HepG2 (cell line): ENCODE results near the gene RAD18. TPM values are rescaled to one million over a fixed set of nuclear protein-coding genes. Genes with fewer than 3 reads are reported as not detected.

Experiments
- ATAC-seq: fragments of 200-7000 bp; cut with Tn5 transposase; 3 replicates; pipeline ENCODE4 v1.9.1; 2020; ENCODE audit warnings: mild to moderate bottlenecking, moderate library complexity
- BruUV-seq: library from RNA; stranded (reverse); fragments of 400-500 nt; replicated peaks from 2 replicates; lab custom pipeline; 2021; lab: Mats Ljungman, UMichigan
- CTCF ChIA-PET: fragments of 300-600 bp; formaldehyde crosslinking; extraction: SDS; loops from one replicate; lab custom pipeline; 2021; ENCODE audit warnings: low total read pairs, inconsistent platforms, low intra/inter-chr PET ratio; lab: Yijun Ruan, JAX
- POLR2A ChIA-PET: fragments of 350-600 bp; sonication (Branson Sonifier 250); formaldehyde crosslinking; loops from one replicate; lab custom pipeline; 2020; ENCODE audit warnings: antibody characterized with exemption, inconsistent platforms; lab: Yijun Ruan, JAX
- DNase-seq: peaks from one replicate; pipeline ENCODE4 v3.0.0-alpha.2; 2015; ENCODE audit warnings: low spot score
- FAIRE-seq: peaks from 3 replicates; lab custom pipeline; 2011; peaks lifted over from hg19 to GRCh38; lab: Jason Lieb, UNC
- H2AFZ ChIP-seq: one replicate; pipeline ENCODE4 v1.6.1; 2011; ENCODE audit warnings: low read length, inconsistent platforms
- H3K27ac ChIP-seq: fragments of 300-600 bp; 3 replicates; pipeline ENCODE4 v1.8.0; 2011; ENCODE audit warnings: mixed run types, mild to moderate bottlenecking, mixed read lengths, low read length, inconsistent platforms; ENCODE audit not compliant: insufficient read depth; ENCODE audit errors: extremely low read length
- H3K27me3 ChIP-seq, 2 experiments: fragments of 200-600 bp in 1 of 2; 2 replicates in 1 of 2; 3 replicates in 1 of 2; pipeline versions ENCODE4 v1.6.0 to v1.8.0; 2011; ENCODE audit warnings: low read length in 2 of 2, mild to moderate bottlenecking in 2 of 2, moderate library complexity in 2 of 2, inconsistent platforms in 1 of 2; ENCODE audit not compliant: insufficient read depth in 2 of 2, control insufficient read depth in 1 of 2
- H3K36me3 ChIP-seq, 2 experiments: fragments of 200-600 bp in 1 of 2; replicated peaks in 1 of 2; 2 replicates in 1 of 2; 3 replicates in 1 of 2; pipeline versions ENCODE4 v1.5.1 to v1.8.0; 2011; ENCODE audit warnings: low read length in 2 of 2, inconsistent platforms in 1 of 2; ENCODE audit not compliant: insufficient read depth in 2 of 2, control insufficient read depth in 1 of 2
- H3K4me1 ChIP-seq: 2 replicates; pipeline ENCODE4 v1.5.1; 2012; ENCODE audit warnings: low read length, inconsistent platforms; ENCODE audit not compliant: insufficient read depth
- H3K4me2 ChIP-seq: 2 replicates; pipeline ENCODE4 v1.6.0; 2011; ENCODE audit warnings: low read depth, low read length, inconsistent platforms
- H3K4me3 ChIP-seq, 3 experiments: fragments of 200-600 bp in 1 of 3; sonication (generic), shearing (Covaris generic) in 1 of 3; replicated peaks in 1 of 3; 2 replicates each; pipeline ENCODE4 v1.5.1; 2011 to 2016; ENCODE audit warnings: low read length in 3 of 3, inconsistent platforms in 2 of 3, low read depth in 2 of 3, mild to moderate bottlenecking in 2 of 3, control low read depth in 1 of 3, mixed read lengths in 1 of 3; ENCODE audit not compliant: insufficient read depth in 1 of 3
- H3K79me2 ChIP-seq: one replicate; pipeline ENCODE4 v1.6.1; 2011; ENCODE audit warnings: low read length, inconsistent platforms; ENCODE audit not compliant: insufficient read depth
- H3K9ac ChIP-seq: 2 replicates; pipeline ENCODE4 v1.6.0; 2011; ENCODE audit warnings: mild to moderate bottlenecking, low read depth, low read length, inconsistent platforms; ENCODE audit not compliant: insufficient read depth
- H3K9me3 ChIP-seq: 2 replicates; pipeline ENCODE4 v1.5.1; 2012; ENCODE audit warnings: mild to moderate bottlenecking, low read length
- H4K20me1 ChIP-seq: 2 replicates; pipeline ENCODE4 v1.6.0; 2011; ENCODE audit warnings: inconsistent platforms, mild to moderate bottlenecking, low read length, moderate library complexity; ENCODE audit not compliant: insufficient read depth
- CEBPB ChIP-seq: IDR thresholded peaks from 2 replicates; pipeline ENCODE4 v1.6.1; 2011; ENCODE audit warnings: low read depth, low read length, improper control_type of control experiment, borderline replicate concordance
- CENPX ChIP-seq: sonication (generic); formaldehyde crosslinking; IDR thresholded peaks from 2 replicates; pipeline ENCODE4 v1.9.0; 2021; ENCODE audit warnings: mild to moderate bottlenecking, missing genetic modification reagents, moderate library complexity
- DNMT3B ChIP-seq: conservative IDR thresholded peaks from 2 replicates; pipeline ENCODE4 v1.6.1; 2016; ENCODE audit warnings: missing biosample characterization, control low read depth
- POLR2A ChIP-seq, 2 experiments: IDR thresholded peaks; 2 replicates each; pipeline ENCODE4 v1.6.1; 2011; ENCODE audit warnings: low read depth in 2 of 2, low read length in 2 of 2, mild to moderate bottlenecking in 1 of 2, moderate library complexity in 1 of 2; ENCODE audit not compliant: insufficient read depth in 1 of 2
- SALL1 ChIP-seq: sonication (generic); formaldehyde crosslinking; IDR thresholded peaks from 2 replicates; pipeline ENCODE4 v1.8.0; 2022; ENCODE audit warnings: mild to moderate bottlenecking, missing genetic modification reagents
- SIN3B ChIP-seq: fragments of 150-350 bp; IDR thresholded peaks from 2 replicates; pipeline ENCODE4 v1.6.1; 2014; ENCODE audit warnings: low read length
- SMARCE1 ChIP-seq: fragments of 450-650 bp; IDR thresholded peaks from 2 replicates; pipeline ENCODE4 v1.6.1; 2017; ENCODE audit warnings: borderline replicate concordance
- STAT5B ChIP-seq: sonication (generic); formaldehyde crosslinking; IDR thresholded peaks from 2 replicates; pipeline ENCODE4 v1.4.0; 2020; ENCODE audit warnings: missing genetic modification reagents
- ZFP36L1 ChIP-seq: sonication (generic); formaldehyde crosslinking; IDR thresholded peaks from 2 replicates; pipeline ENCODE4 v1.8.0; 2022; ENCODE audit warnings: mild to moderate bottlenecking, missing genetic modification reagents, moderate library complexity
- ZNF333 ChIP-seq: sonication (generic); formaldehyde crosslinking; IDR thresholded peaks from 2 replicates; pipeline ENCODE4 v1.4.0; 2020; ENCODE audit warnings: mild to moderate bottlenecking, missing genetic modification reagents, borderline replicate concordance
- ZNF441 ChIP-seq: sonication (generic); formaldehyde crosslinking; IDR thresholded peaks from 2 replicates; pipeline ENCODE4 v1.7.0; 2021; ENCODE audit warnings: missing genetic modification reagents, borderline replicate concordance
- ZNF512B ChIP-seq: sonication (generic); formaldehyde crosslinking; IDR thresholded peaks from 2 replicates; pipeline ENCODE4 v1.5.1; 2020; ENCODE audit warnings: missing genetic modification reagents, mild to moderate bottlenecking, borderline replicate concordance
- ZNF513 ChIP-seq: sonication (generic); formaldehyde crosslinking; conservative IDR thresholded peaks from 2 replicates; pipeline ENCODE4 v1.5.0; 2020; ENCODE audit warnings: missing genetic modification reagents
- ZNF747 ChIP-seq: sonication (generic); formaldehyde crosslinking; IDR thresholded peaks from 2 replicates; pipeline ENCODE4 v1.8.1; 2023; ENCODE audit warnings: missing genetic modification reagents, mild to moderate bottlenecking, borderline replicate concordance
- ZSCAN12 ChIP-seq: sonication (generic); formaldehyde crosslinking; IDR thresholded peaks from 2 replicates; pipeline ENCODE4 v1.9.0; 2021; ENCODE audit warnings: mild to moderate bottlenecking, missing genetic modification reagents
- in situ Hi-C: cut with HindIII; loops from 2 replicates; pipeline ENCODE4 v1.10.0; 2017; ENCODE audit warnings: low pct_unique_long_range_greater_than_20kb; ENCODE audit not compliant: extremely low pct_ligation_motif_present
- intact Hi-C: fragments of 100-400 bp; cut with micrococcal nuclease; formaldehyde crosslinking; loops from one replicate; pipeline ENCODE4 v1.10.0; 2022; ENCODE audit not compliant: unreplicated experiment
- polyA plus RNA-seq, 8 experiments: library from polyadenylated mRNA; depleted of rRNA in 3 of 8; stranded (reverse) in 7 of 8; unstranded in 1 of 8; fragments of >200 nt; fragmentation: Illumina TruSeq in 4 of 8; extraction: Trizol in 4 of 8; gene quantifications; 2 replicates each; pipeline versions ENCODE4 v1.2.1 to v1.2.3, GENCODE V29; 2011 to 2016; ENCODE audit warnings: low read depth in 4 of 8, missing spikeins in 1 of 8, mixed read lengths in 1 of 8; ENCODE audit not compliant: insufficient read depth in 1 of 8
- total RNA-seq, 5 experiments: library from RNA; depleted of rRNA; stranded (reverse); fragments of >200 nt; fragmentation: Illumina TruSeq; extraction: Trizol; gene quantifications; 2 replicates each; pipeline ENCODE4 v1.2.3, GENCODE V29; 2016; ENCODE audit warnings: low read depth in 1 of 5

The RAD18 gene
- total and polyA plus RNA-seq, 2 of the 13 experiments (the other 11 are each of a cell fraction or from before 2014, with no cell fraction given): 5.9 to 20.7 TPM

- H3K4me2 ChIP-seq: no peak overlapping the region
- no TSS peak for BruUV-seq
- ChIA-PET CTCF (no interaction called here), POLR2A (no interaction called here)
- in situ Hi-C loops: no loop called here
- no peak overlapping the region for H2AFZ ChIP-seq
- no peak for ATAC-seq
- H3K4me1 ChIP-seq: peaks cover 18% of the 10 kb centered on the region
- H3K36me3 ChIP-seq: peaks cover 0 to 23% of the 10 kb centered on the region in 2 experiments; a peak in 3 of 5 replicates
- no peaks in the 10 kb centered on the region for H3K27me3 ChIP-seq
- no peak for DNase-seq
- no peak overlapping the region for H3K9ac ChIP-seq
- TF ChIP-seq SIN3B (no peak), POLR2A (IDR thresholded peaks at IDR 0.05; ENCODE audit: insufficient read depth in 1 of 2, low read depth in 2 of 2, low read length in 2 of 2) (no peak), ZFP36L1 (CRISPR knock-in tag) (no peak), ZNF747 (CRISPR knock-in tag) (no peak), CEBPB (no peak), ZSCAN12 (no peak), STAT5B (CRISPR knock-in tag) (no peak), SALL1 (CRISPR knock-in tag) (no peak), ZNF513 (no peak)
- FAIRE-seq: no peak
- no peaks in the 10 kb centered on the region for H4K20me1 ChIP-seq
- H3K4me3 ChIP-seq: no peak overlapping the region
- H3K27ac ChIP-seq: no peak overlapping the region
- peaks cover 32% of the 10 kb centered on the region for H3K79me2 ChIP-seq
- no peaks in the 10 kb centered on the region for H3K9me3 ChIP-seq
- intact Hi-C loops: no loop called here
Measured at GRCh38 chr3:8953313-8953712, 10.0 kb downstream of the RAD18 start.

- no peak for DNase-seq
- H3K27ac ChIP-seq: no peak overlapping the region
- peaks cover 18% of the 10 kb centered on the region for H3K4me1 ChIP-seq
- H2AFZ ChIP-seq: no peak overlapping the region
- intact Hi-C loops: no loop called here
- H3K27me3 ChIP-seq: no peaks in the 10 kb centered on the region
- CTCF ChIA-PET: no interaction called here
- no peak for ATAC-seq
- peaks cover 32% of the 10 kb centered on the region for H3K79me2 ChIP-seq
- H4K20me1 ChIP-seq: no peaks in the 10 kb centered on the region
- POLR2A ChIA-PET: no interaction called here
- peaks cover 0 to 14% of the 10 kb centered on the region in 2 experiments; a peak in 2 of 5 replicates for H3K36me3 ChIP-seq
- no peak for TF ChIP-seq ZNF512B (CRISPR knock-in tag)
- no peak for TF ChIP-seq ZNF333
- no peak for TF ChIP-seq SMARCE1
- TF ChIP-seq ZNF441 (CRISPR knock-in tag): no peak
- no peak for TF ChIP-seq CENPX (CRISPR knock-in tag)
- no peak for TF ChIP-seq DNMT3B
- no peaks in the 10 kb centered on the region for H3K9me3 ChIP-seq
- BruUV-seq: no TSS peak
- in situ Hi-C loops: no loop called here
- no peak overlapping the region for H3K9ac ChIP-seq
- H3K4me2 ChIP-seq: no peak overlapping the region
- H3K4me3 ChIP-seq: no peak overlapping the region
- no peak for FAIRE-seq
Measured at GRCh38 chr3:8952130-8952529, 11.1 kb downstream of the RAD18 start.
